ENCODE results near the gene ROPN1B. TPM values are rescaled to one million over a fixed set of nuclear protein-coding genes. Genes with fewer than 3 reads are reported as not detected.
"Not testable (repeated sequence)": the region's sequence is repeated elsewhere in the genome, so short reads cannot be mapped to it uniquely, and the experiment has no call there.

ROPN1B gene
- not detected for total RNA-seq

DNA sequence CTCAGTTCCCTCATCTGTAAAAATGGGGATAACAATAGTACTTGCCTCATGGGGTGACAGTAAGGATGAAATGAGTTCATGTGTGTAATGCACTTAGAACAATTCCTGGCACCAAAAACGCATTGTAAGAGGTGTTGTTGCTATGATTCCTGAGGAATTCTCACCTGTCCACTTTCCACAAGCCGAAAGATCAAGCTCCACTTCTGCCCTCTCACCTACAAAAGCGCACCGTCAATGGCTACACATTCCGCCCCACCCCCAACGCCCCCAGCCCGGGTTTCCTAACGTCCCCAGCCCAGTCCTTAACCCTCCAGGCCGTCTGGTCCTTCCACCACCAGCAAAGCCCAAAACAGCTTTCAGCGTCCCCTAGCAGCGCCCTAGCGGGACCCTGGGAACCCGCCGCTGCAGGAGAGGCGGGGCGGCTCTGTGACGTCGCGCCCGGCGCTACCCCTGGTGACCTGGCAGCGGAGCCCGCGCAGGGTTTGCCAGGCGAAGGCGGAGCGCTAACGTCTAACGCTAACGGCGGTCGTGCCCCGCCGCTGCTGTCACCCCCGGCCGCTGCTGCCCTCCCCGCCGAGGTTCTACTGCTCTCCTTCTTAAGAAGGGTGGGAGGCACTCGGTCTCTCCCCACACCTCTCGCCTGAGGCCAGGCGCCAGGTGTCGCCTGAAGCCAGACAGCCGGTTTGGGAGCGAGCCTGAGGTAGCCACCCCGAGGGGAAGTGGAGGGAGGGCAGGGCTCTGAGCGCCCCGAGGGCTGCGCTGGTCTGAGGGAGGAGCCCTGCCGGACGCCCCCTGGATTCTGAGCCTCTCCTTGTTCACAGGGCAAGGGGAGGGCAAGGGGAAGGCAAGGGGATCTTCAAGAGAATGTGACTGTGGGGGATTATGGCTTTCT, at the start of gene ROPN1B:
Gene ROPN1B (plus strand): TSS at position 478 of the 892 bp plus-strand sequence. CDS start 2,877 bp downstream, outside the sequence.
- Mint-ChIP-seq H3K4me1 (ENCODE audit: low read depth) (peaks cover 11% of the 10 kb centered on the region), H3K4me3 (peak within 1 kb of the TSS; percentile 42 to 62), H3K27me3 (ENCODE audit: low read depth) (peaks cover 23% of the 10 kb centered on the region)
- not testable (repeated sequence) for H3K36me3 Mint-ChIP-seq (ENCODE audit: insufficient read depth in 2 of 2); H3K9me3 Mint-ChIP-seq; H3K27ac Mint-ChIP-seq; DNase-seq
- peak; percentile 93 to 97 for ATAC-seq (replicated peaks in 1 of 2)

DNA sequence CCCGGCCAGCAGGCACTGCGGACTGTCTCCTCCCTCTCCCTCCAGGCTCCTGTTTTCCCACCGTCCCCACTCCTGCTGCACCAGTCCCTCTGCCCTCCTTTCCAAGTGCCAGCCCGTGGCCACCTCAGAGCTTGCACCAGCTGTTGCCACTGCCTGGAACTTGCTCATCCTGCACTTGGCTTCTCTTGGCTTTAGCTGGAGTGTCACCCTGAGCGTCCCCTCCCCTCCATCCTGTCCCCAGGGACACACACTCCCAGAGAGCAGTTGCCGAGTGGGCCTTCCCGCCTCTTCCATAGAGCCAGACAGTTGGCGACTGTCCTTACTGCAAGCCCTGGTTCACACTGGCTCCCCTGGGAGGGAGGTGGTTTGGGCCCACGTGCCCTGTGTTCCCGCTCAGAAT, 48.8 kb upstream of the ROPN1B start:
- not testable (repeated sequence) for H3K36me3 Mint-ChIP-seq (ENCODE audit: insufficient read depth in 2 of 2); H3K9me3 Mint-ChIP-seq; ATAC-seq (replicated peaks in 1 of 2); DNase-seq; H3K27me3 Mint-ChIP-seq (ENCODE audit: low read depth); H3K4me3 Mint-ChIP-seq; H3K27ac Mint-ChIP-seq
- H3K4me1 Mint-ChIP-seq (ENCODE audit: low read depth): peaks cover 25% of the 10 kb centered on the region

DNA sequence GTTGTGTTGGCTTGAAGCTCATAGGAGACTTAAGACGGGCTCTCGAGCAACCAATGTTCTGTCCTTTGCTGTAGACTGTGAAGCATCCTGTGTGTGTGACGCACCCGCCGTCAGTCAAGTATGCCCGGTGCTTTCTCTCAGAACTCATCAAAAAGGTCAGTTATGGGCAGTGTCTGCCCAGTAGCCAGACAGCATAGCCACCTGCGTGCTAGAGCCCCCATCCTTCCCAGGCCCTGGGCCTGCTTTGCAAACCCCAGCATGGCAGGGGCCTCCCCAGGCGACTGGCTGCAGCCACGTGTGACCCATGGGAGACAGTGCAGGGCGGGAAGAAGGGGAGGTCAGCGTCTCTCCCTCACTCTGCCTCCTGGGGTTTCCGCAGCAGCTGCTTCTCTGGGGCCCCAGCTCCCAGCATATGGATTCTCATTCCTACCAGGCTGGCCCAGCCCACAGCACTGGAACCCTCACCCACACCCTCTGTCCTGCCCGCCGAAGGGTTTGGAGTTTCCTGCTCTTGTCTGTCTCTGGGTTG, 48.2 kb upstream of the ROPN1B start:
- H3K36me3 Mint-ChIP-seq (ENCODE audit: insufficient read depth in 2 of 2); H3K27ac Mint-ChIP-seq; H3K4me3 Mint-ChIP-seq; DNase-seq; ATAC-seq (replicated peaks in 1 of 2); H3K9me3 Mint-ChIP-seq; H3K27me3 Mint-ChIP-seq (ENCODE audit: low read depth): not testable (repeated sequence)
- peaks cover 24% of the 10 kb centered on the region for H3K4me1 Mint-ChIP-seq (ENCODE audit: low read depth)

DNA sequence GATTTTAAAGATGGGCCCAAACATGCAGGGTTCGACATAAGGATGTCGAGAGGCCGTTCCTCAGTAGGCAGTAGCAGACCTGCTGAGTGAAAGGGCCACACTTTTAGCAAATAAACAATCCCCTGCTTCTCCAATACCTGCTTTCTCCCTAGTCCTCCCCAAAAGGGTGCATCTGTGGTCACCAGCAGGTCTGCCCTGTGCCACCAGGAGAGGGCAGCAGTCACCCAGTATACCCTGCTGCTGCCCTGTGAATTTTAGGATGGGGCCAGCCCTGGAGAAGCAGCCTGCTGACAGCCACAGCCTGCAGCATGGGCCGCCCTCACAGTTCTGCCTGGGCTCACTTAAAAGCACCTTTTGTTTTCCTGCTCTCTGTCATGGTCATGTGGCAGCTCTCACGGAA, 47.3 kb upstream of the ROPN1B start:
- H3K4me3 Mint-ChIP-seq; H3K9me3 Mint-ChIP-seq; ATAC-seq (replicated peaks in 1 of 2); H3K27ac Mint-ChIP-seq; H3K27me3 Mint-ChIP-seq (ENCODE audit: low read depth); H3K36me3 Mint-ChIP-seq (ENCODE audit: insufficient read depth in 2 of 2): not testable (repeated sequence)
- peak; percentile 53 to 58 for DNase-seq
- H3K4me1 Mint-ChIP-seq (ENCODE audit: low read depth): peaks cover 24% of the 10 kb centered on the region

DNA sequence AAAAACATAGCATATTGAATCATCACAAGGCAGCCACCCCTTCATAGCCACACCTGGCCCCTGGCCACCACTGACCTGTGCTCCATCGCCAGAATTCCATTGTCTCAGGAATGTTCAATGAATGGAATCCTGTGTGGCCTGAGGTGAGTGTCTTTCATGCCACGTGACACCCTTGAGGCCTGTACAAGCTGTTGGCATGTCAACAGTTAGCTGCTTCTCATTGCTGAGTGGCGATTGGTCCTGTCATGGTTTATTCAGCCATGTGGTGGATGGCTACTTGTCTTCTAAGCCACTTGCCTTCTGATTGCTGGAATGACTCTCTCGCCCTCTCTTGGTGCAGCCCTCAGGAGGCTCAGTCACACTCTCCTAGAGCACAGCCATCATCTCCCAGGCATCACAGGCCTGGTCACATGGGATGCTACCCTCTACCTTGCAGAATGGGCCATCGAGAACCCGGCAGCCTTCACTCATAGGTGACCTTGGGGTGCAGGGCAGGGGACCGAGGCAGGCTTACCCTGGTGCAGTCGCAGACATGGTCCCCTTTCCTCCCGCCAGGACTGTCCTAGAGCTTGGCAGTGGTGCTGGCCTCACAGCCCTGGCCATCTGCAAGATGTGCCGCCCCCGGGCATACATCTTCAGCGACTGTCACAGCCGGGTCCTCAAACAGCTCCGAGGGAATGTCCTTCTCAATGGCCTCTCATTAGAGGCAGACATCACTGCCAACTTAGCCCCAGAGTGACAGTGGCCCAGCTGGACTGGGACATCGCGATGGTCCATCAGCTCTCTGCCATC, 45.5 kb upstream of the ROPN1B start:
- ATAC-seq (replicated peaks in 1 of 2); H3K27me3 Mint-ChIP-seq (ENCODE audit: low read depth); H3K36me3 Mint-ChIP-seq (ENCODE audit: insufficient read depth in 2 of 2); H3K9me3 Mint-ChIP-seq; DNase-seq; H3K27ac Mint-ChIP-seq; H3K4me1 Mint-ChIP-seq (ENCODE audit: low read depth); H3K4me3 Mint-ChIP-seq: not testable (repeated sequence)

DNA sequence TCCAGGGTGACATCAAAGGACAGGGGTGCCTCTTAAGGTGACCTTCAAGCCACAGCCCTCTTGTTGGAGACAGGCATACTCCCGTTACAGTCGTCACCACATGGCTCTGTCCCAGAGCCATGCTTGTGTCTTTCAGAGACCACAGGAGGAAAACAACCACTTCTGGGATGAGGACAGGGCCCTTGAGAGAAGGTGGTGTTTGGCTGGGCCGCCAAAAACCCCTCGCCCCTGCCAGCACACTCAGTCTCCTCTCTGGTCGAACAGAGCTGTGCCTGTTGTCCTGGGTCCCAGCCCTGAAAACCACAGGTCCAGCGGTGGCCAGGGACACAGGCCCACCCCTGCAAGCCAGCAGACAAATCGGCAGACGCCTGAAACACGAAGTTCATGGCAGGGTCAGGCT, 44.7 kb upstream of the ROPN1B start:
- H3K9me3 Mint-ChIP-seq; DNase-seq; H3K36me3 Mint-ChIP-seq (ENCODE audit: insufficient read depth in 2 of 2); H3K4me1 Mint-ChIP-seq (ENCODE audit: low read depth); H3K27me3 Mint-ChIP-seq (ENCODE audit: low read depth); H3K4me3 Mint-ChIP-seq; H3K27ac Mint-ChIP-seq; ATAC-seq (replicated peaks in 1 of 2): not testable (repeated sequence)

DNA sequence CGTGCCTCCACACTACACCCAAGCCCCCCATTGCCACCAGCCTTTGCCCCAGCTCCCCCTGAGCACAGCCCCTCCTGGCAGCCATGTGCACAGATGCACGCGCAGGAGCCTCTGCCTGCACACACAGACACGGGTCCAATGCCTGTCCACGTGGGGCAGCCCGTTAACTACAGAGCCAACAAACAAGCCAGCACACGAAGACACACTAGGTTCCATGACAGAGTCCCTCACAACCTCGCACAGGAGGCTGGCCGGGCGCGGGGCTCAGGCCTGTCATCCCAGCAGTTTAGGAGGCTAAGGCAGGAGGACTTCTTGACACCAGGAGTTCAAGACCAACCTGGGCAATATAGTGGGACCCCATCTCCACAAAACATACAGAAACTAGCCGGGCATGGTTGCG, 43.3 kb upstream of the ROPN1B start:
- not testable (repeated sequence) for H3K27ac Mint-ChIP-seq; H3K4me3 Mint-ChIP-seq; H3K9me3 Mint-ChIP-seq; H3K4me1 Mint-ChIP-seq (ENCODE audit: low read depth); H3K27me3 Mint-ChIP-seq (ENCODE audit: low read depth); H3K36me3 Mint-ChIP-seq (ENCODE audit: insufficient read depth in 2 of 2); DNase-seq; ATAC-seq (replicated peaks in 1 of 2)

DNA sequence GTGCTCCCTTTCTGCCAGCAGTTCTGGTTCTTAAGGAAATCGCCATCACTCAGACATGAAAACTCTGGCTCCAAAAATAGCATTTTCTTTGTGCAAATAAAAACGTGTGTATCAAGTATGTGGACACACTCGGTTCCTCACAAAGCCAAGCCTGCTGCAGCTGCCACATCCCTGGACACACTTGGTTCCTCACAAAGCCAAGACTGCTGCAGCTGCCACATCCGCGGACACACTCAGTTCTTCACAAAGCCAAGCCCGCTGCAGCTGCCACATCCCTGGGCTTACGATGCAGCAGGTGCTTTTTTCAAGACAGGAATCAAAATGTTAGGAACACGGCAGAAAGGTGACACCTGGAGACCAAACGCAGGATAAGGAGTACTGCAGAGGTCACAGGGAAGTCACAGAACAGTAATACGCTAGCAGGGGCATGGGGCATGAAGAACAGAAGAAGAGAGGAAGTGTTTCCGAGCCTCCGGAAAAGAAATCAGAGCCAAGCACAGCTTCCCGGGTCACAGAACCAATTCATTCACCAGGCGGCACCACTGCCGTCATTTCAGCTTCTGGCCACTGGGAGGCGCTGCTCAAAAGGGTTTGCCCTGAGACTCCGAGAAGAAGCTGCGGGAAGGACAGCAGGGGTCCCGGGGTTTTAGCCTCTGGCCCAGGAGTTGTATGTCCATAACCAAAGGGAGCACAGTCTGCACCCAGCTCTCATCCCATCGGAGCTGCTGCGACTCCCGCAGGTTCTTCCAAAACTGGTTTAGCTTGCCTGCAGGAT, 40.0 kb upstream of the ROPN1B start:
- H3K4me3 Mint-ChIP-seq; H3K4me1 Mint-ChIP-seq (ENCODE audit: low read depth); H3K27me3 Mint-ChIP-seq (ENCODE audit: low read depth); H3K36me3 Mint-ChIP-seq (ENCODE audit: insufficient read depth in 2 of 2); ATAC-seq (replicated peaks in 1 of 2); H3K27ac Mint-ChIP-seq; H3K9me3 Mint-ChIP-seq: not testable (repeated sequence)
- peak; percentile 63 to 75 for DNase-seq

DNA sequence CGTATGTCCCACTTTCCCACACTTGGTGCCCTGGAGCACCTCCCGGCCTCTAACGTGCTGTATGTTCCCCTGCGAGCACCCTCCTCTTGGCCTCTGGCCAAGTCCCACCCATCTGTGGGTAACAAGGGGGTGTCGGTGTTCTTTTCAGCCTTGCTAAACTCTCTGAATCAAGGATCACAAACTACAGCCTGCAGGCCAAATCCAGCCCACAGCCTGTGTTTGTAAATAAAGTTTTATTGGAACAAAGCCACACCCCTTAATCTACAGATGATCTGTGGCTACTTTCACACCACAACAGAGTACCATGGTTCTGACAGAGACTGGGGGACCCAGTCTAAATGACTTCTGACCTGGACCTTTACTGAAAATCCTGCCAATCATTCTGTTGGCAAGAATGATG, 39.2 kb upstream of the ROPN1B start:
- H3K36me3 Mint-ChIP-seq (ENCODE audit: insufficient read depth in 2 of 2); H3K4me3 Mint-ChIP-seq; H3K9me3 Mint-ChIP-seq; H3K4me1 Mint-ChIP-seq (ENCODE audit: low read depth); H3K27me3 Mint-ChIP-seq (ENCODE audit: low read depth); ATAC-seq (replicated peaks in 1 of 2); DNase-seq; H3K27ac Mint-ChIP-seq: not testable (repeated sequence)

DNA sequence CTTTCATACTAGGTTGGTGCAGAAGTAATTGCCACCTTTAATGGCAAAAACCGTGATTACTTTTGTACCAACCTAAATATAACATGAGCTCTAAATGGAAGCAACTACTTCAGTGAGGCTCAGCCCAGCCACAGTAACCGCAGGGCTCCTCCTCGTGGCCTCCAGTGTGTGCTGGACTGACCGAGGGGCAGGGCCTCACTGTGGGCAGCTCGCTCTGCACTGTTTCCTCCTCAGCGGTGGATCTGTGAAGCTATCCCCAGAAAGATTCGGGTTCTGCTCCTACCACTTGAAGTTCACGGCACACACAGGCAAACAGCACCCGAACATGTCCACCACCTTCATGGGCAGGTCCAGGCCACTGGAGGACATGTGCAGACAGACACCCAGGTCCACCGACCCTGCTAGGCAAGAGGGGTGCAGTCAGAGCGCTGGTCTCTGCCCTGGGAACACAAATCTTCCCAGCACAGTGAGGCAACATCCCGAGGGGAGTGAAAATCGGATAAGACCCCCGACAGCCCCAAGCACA, 37.6 kb upstream of the ROPN1B start:
- not testable (repeated sequence) for H3K4me3 Mint-ChIP-seq; ATAC-seq (replicated peaks in 1 of 2); H3K9me3 Mint-ChIP-seq; H3K27ac Mint-ChIP-seq; H3K4me1 Mint-ChIP-seq (ENCODE audit: low read depth); H3K36me3 Mint-ChIP-seq (ENCODE audit: insufficient read depth in 2 of 2); DNase-seq
- peaks cover 11% of the 10 kb centered on the region for H3K27me3 Mint-ChIP-seq (ENCODE audit: low read depth)

DNA sequence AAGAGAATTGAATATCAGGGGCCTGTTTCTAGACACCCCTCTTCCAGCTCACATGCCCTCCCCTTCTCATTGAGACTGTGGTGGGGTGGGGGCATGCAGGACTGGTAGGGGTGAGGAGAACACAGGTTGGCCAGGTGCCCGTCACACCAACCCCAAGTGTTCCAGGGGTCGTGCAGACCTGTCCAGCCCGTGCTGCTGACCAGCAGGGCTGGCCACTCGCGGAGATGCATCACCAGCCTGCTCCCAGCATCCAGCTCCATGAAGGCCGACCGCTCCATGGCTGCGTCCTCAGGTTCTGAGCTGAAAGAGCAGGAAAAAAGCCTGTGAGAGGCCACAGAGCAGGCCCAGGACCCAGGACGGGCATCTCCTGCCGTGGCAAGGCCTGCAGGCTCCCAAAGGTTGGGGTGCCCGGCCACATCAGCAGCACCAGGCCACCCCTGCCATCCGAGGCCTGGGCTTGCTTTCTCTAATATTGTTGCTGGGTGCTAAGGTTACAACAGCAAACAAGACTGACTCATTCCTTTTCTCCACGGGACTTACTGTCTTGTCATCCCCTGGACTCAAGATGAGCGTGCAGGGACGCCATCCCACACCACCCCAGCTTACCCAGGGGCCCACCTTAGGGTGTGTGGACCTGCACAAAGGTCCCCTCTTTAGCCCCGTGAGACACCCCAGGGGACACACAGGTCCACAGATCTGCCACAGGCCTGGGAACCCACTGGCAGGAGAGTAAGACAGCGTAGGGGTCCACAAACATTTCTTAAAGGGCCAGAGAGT, 35.4 kb upstream of the ROPN1B start:
- not testable (repeated sequence) for H3K4me3 Mint-ChIP-seq; H3K27ac Mint-ChIP-seq; ATAC-seq (replicated peaks in 1 of 2); H3K36me3 Mint-ChIP-seq (ENCODE audit: insufficient read depth in 2 of 2); DNase-seq; H3K4me1 Mint-ChIP-seq (ENCODE audit: low read depth); H3K9me3 Mint-ChIP-seq
- peaks cover 14% of the 10 kb centered on the region for H3K27me3 Mint-ChIP-seq (ENCODE audit: low read depth)

DNA sequence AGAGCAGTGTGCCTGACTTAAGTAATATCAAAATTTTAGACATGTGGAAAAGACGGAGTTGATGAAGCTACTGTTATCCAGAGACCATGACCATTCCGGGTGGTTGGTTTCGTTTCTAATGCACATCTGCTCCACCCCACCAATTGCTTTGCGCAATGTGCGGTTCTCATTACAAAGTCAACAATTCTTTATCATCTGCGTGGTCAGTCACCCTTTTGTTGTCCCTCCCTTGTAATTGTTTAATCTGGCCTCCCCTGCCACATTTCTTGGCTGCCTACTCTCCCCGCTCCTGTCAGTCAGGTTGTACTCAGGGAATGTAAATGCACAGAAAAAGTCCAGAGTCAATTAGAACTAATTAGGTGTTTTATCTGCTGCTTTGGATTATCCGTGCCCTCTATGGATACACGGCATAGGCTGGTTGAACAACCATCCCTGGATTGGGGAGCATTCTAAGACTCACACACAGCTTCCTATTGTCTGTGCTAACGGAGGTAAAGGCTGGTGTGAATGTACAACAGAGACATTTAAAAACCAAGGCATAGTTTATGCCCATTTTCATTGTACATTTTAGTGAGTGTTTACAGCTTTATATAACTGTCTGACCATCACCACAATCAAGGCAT, 33.6 kb upstream of the ROPN1B start:
- H3K36me3 Mint-ChIP-seq (ENCODE audit: insufficient read depth in 2 of 2); H3K4me3 Mint-ChIP-seq; H3K9me3 Mint-ChIP-seq; H3K27ac Mint-ChIP-seq; DNase-seq; H3K4me1 Mint-ChIP-seq (ENCODE audit: low read depth); H3K27me3 Mint-ChIP-seq (ENCODE audit: low read depth); ATAC-seq (replicated peaks in 1 of 2): not testable (repeated sequence)

All from activated T-cell treated with anti-CD3 and anti-CD28 coated beads, Interleukin-2, amount 50 U/mL, for 72 hours (primary cell).